Neural crest cell (in vitro differentiated cells): ENCODE results near the gene ART4. TPM values are rescaled to one million over a fixed set of nuclear protein-coding genes. Genes with fewer than 3 reads are reported as not detected.

Source experiments
- DNase-seq: peaks from one replicate; pipeline ENCODE4 v3.0.0; 2021; ENCODE audit warnings: low read depth, mixed read lengths, low spot score
- H3K27ac Mint-ChIP-seq: one replicate; pipeline ENCODE4 v1.8.0; 2021; ENCODE audit warnings: mild to moderate bottlenecking, mixed read lengths; ENCODE audit not compliant: unreplicated experiment
- H3K27me3 Mint-ChIP-seq: 2 replicates; pipeline ENCODE4 v1.8.0; 2021; ENCODE audit warnings: low read depth, mild to moderate bottlenecking, mixed read lengths
- H3K36me3 Mint-ChIP-seq: 2 replicates; pipeline ENCODE4 v1.8.0; 2021; ENCODE audit warnings: low read depth, mild to moderate bottlenecking, mixed read lengths
- H3K4me1 Mint-ChIP-seq: 2 replicates; pipeline ENCODE4 v1.8.0; 2021; ENCODE audit warnings: mixed read lengths
- H3K4me3 Mint-ChIP-seq: one replicate; pipeline ENCODE4 v1.8.0; 2021; ENCODE audit warnings: mild to moderate bottlenecking, mixed read lengths
- H3K9me3 Mint-ChIP-seq: 2 replicates; pipeline ENCODE4 v1.8.0; 2021; ENCODE audit warnings: mixed read lengths
- CTCF ChIP-seq: fragments of 200-600 bp; sonication (generic); conservative IDR thresholded peaks from 2 replicates; pipeline ENCODE4 v1.5.0; 2021; ENCODE audit warnings: antibody characterized with exemption, mild to moderate bottlenecking
- total RNA-seq: library from RNA; stranded (reverse); gene quantifications from 2 replicates; pipeline ENCODE4 v1.2.1, GENCODE V29; 2021

ART4 gene
- total RNA-seq, 1 donor from 2014 or later, result not detected

GRCh38 chr12:14876833-14877232 lies 33.5 kb upstream of the ART4 start:
- Mint-ChIP-seq H3K4me3 (no peak overlapping the region), H3K36me3 (no peaks in the 10 kb centered on the region), H3K9me3 (no peaks in the 10 kb centered on the region), H3K4me1 (no peaks in the 10 kb centered on the region), H3K27me3 (no peaks in the 10 kb centered on the region), H3K27ac (no peak overlapping the region)
- no peak for DNase-seq
- no peak for TF ChIP-seq CTCF

GRCh38 chr12:14874882-14875281 lies 31.6 kb upstream of the ART4 start:
- DNase-seq, result no peak
- Mint-ChIP-seq H3K27me3 (no peaks in the 10 kb centered on the region), H3K4me3 (no peak overlapping the region), H3K9me3 (no peaks in the 10 kb centered on the region), H3K27ac (no peak overlapping the region), H3K36me3 (no peaks in the 10 kb centered on the region), H3K4me1 (no peaks in the 10 kb centered on the region)
- no peak for TF ChIP-seq CTCF

- no peak overlapping the region for H3K4me3 Mint-ChIP-seq
- no peaks in the 10 kb centered on the region for H3K4me1 Mint-ChIP-seq
- no peak for TF ChIP-seq CTCF
- H3K36me3 Mint-ChIP-seq, result no peaks in the 10 kb centered on the region
- no peak for DNase-seq
- no peaks in the 10 kb centered on the region for H3K9me3 Mint-ChIP-seq
- no peaks in the 10 kb centered on the region for H3K27me3 Mint-ChIP-seq
- H3K27ac Mint-ChIP-seq, result no peak overlapping the region
Observed at GRCh38 chr12:14873440-14874185, 30.3 kb upstream of the ART4 start.

- Mint-ChIP-seq H3K4me3 (no peak overlapping the region), H3K27ac (no peak overlapping the region), H3K9me3 (peaks cover 4% of the 10 kb centered on the region), H3K27me3 (no peaks in the 10 kb centered on the region), H3K4me1 (no peaks in the 10 kb centered on the region), H3K36me3 (peaks cover 9% of the 10 kb centered on the region)
- no peak for DNase-seq
- TF ChIP-seq CTCF, result no peak
Observed at GRCh38 chr12:14871886-14872285, 28.6 kb upstream of the ART4 start.

GRCh38 chr12:14871247-14871646 lies 27.9 kb upstream of the ART4 start:
- Mint-ChIP-seq H3K4me3 (no peak overlapping the region), H3K9me3 (peaks cover 4% of the 10 kb centered on the region), H3K4me1 (no peaks in the 10 kb centered on the region)

More at GRCh38 chr12:14871247-14871646, 27.9 kb upstream of the ART4 start:
- no peak for DNase-seq
- no peak overlapping the region for H3K27ac Mint-ChIP-seq
- H3K36me3 Mint-ChIP-seq, result peaks cover 9% of the 10 kb centered on the region
- no peak for TF ChIP-seq CTCF
- H3K27me3 Mint-ChIP-seq, result no peaks in the 10 kb centered on the region
